OCI-LY3 (cell line): ENCODE measurements around the gene NDRG3.

ENCODE experiments used
- H2AFZ ChIP-seq: fragments of 200-600, 300-600 bp; shearing (Covaris generic); 2 replicates; pipeline ENCODE4 v1.6.0; 2014; ENCODE audit warnings: antibody characterized with exemption, low read depth, low read length
- H3K27ac ChIP-seq: fragments of 200-600, 300-600 bp; sonication (generic); 2 replicates; pipeline ENCODE4 v1.5.1; 2014; ENCODE audit warnings: mild to moderate bottlenecking, low read length, moderate library complexity, mixed read lengths
- H3K27me3 ChIP-seq: fragments of 200-600, 300-600 bp; sonication (generic); 2 replicates; pipeline ENCODE4 v1.6.1; 2014; ENCODE audit warnings: low read depth, low read length, mixed read lengths
- H3K36me3 ChIP-seq: fragments of 200-600, 300-600 bp; sonication (generic); replicated peaks from 2 replicates; pipeline ENCODE3; 2014; ENCODE audit warnings: low read depth, low read length, mixed read lengths
- H3K4me1 ChIP-seq: fragments of 300-600, 200-600 bp; sonication (generic); 2 replicates; pipeline ENCODE4 v1.6.1; 2014; ENCODE audit warnings: low read length, mixed read lengths
- H3K4me2 ChIP-seq: fragments of 200-600, 300-600 bp; sonication (generic); 2 replicates; pipeline ENCODE4 v1.6.1; 2014; ENCODE audit warnings: low read length, mixed read lengths
- H3K4me3 ChIP-seq: fragments of 300-600, 200-600 bp; sonication (generic); 2 replicates; pipeline ENCODE4 v1.5.1; 2014; ENCODE audit warnings: antibody characterized with exemption, mild to moderate bottlenecking, low read length, moderate library complexity
- H3K79me2 ChIP-seq: fragments of 300-600, 200-600 bp; shearing (Covaris generic); 2 replicates; pipeline ENCODE4 v1.6.1; 2014; ENCODE audit warnings: mild to moderate bottlenecking, low read length, mixed read lengths
- H3K9ac ChIP-seq: fragments of 300-600, 200-600 bp; shearing (Covaris generic); 2 replicates; pipeline ENCODE4 v1.6.0; 2014; ENCODE audit warnings: mild to moderate bottlenecking, low read length, moderate library complexity
- H3K9me3 ChIP-seq: fragments of 200-600, 300-600 bp; shearing (Covaris generic); 2 replicates; pipeline ENCODE4 v1.6.1; 2014; ENCODE audit warnings: low read length, mixed read lengths; ENCODE audit not compliant: insufficient read depth
- H4K20me1 ChIP-seq: fragments of 200-600, 300-600 bp; sonication (generic); 2 replicates; pipeline ENCODE4 v1.6.1; 2016; ENCODE audit warnings: low read length, mixed read lengths; ENCODE audit not compliant: insufficient read depth
- EZH2phosphoT487 ChIP-seq: fragments of 200-600 bp; shearing (Covaris generic); IDR thresholded peaks from 2 replicates; pipeline ENCODE4 v1.6.1; 2018; ENCODE audit warnings: antibody characterized with exemption, mixed run types, low read depth
- TF ChIP-seq, protein P1 (sequence below): fragments of 200-600, 300-600 bp; sonication (generic); IDR thresholded peaks from 2 replicates; pipeline ENCODE4 v1.5.1; 2014; ENCODE audit warnings: antibody characterized with exemption, low read length, low read depth

The NDRG3 gene

DNA sequence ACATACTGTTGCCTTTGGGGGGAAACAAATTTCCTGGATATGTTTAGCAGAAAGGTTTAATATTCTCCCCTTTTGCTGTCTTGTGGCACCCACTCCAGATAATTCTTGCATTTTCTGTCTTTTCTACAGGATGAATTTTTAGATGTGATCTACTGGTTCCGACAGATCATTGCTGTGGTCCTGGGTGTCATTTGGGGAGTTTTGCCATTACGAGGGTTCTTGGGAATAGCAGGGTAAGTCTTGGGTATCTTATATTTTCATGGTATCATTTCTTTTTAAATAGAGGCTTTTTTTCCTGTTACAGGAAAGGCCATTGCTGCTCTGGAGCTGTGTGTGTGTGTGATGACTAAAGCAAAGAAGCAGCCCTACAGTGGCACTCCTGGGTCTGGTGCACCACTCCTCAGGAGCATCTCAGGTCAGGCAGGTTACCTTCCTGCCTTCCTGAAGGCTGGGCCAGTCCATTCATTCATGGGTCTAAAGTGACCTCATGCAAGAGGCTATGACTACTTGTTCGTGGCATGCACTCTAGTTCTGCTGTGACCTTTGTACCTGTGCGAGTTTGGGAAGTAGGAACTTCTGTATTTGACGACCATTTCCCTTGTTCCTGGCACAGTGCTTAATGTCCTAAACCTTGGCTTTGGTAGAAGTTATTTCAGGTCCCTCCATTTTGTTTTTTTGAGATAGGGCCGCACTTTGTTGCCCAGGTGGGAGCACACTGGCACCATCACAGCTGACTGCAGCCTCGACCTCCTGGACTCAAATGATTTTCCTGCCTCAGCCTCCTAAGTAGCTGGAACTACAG, 138.1 kb downstream of the NDRG3 start:
- H4K20me1 ChIP-seq: peaks cover 12% of the 10 kb centered on the region
- H3K27ac ChIP-seq: 0 out of 2 replicates have a peak overlapping the region, but pooled peaks have one; percentile 8
- no peaks in the 10 kb centered on the region for H3K27me3 ChIP-seq
- peak overlapping the region; percentile 86 for H3K4me3 ChIP-seq
- H3K9ac ChIP-seq: no peak overlapping the region
- H3K9me3 ChIP-seq: no peaks in the 10 kb centered on the region
- peaks cover 23% of the 10 kb centered on the region for H3K4me1 ChIP-seq
- no peak overlapping the region for H2AFZ ChIP-seq
- peak overlapping the region; percentile 93 for H3K4me2 ChIP-seq
- H3K36me3 ChIP-seq: peaks cover 37% of the 10 kb centered on the region
- H3K79me2 ChIP-seq: peaks cover 45% of the 10 kb centered on the region
- TF ChIP-seq EZH2phosphoT487: no peak

DNA sequence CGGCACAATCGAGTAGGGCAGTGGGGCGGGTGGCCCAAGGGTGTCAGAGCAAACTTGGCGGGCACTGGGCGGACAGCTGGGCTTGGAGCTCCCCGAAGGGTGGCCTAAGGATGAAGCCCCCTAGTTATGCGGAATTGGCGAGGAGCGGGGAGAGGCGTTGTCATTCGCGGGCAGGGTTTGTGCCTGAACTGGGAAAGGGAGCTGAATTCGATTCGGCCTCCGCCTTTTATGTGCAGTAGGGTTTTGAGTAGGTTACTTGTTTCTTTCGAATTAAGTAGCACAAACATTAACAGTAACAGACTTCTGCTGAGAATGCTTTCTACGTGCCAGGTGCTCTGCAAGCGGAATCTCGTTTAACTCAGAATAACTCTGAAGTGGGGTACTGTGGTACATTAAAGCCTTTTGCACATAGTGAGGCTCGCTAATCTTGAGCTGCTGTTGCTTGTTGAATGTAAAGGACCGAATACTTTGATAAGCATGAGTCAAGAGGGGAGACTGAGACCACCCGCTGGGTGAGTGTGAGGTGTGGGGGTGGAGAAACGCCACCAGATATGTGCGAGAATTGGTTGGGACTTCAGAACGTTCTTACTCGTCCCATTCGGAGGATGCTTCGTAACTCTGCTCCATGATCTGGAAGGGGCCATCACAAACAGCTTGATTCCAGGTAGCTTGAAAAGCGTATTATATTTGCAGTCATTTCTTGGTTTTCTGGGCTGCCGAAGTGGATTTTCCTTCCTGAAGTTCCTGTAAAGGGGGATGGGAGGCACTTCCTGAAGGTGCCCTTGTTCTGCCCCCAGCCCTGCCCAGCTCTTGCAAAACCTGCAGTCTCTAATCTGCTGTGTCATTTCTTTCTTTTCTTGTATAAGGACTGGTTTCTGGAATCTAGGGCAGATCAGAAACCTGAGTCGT, 139.5 kb downstream of the NDRG3 start:
- Histone ChIP-seq H3K27me3 (no peaks in the 10 kb centered on the region), H3K4me3 (peak overlapping the region; percentile 86), H3K9ac (peak overlapping the region; percentile 84), H3K4me1 (peaks cover 28% of the 10 kb centered on the region), H3K4me2 (peak overlapping the region; percentile 93), H3K36me3 (peaks cover 24% of the 10 kb centered on the region), H3K79me2 (peaks cover 39% of the 10 kb centered on the region), H3K9me3 (no peaks in the 10 kb centered on the region), H4K20me1 (peaks cover 12% of the 10 kb centered on the region), H2AFZ (no peak overlapping the region), H3K27ac (peak overlapping the region; percentile 57)
- no peak for TF ChIP-seq EZH2phosphoT487
- TF ChIP-seq, protein P1, sequence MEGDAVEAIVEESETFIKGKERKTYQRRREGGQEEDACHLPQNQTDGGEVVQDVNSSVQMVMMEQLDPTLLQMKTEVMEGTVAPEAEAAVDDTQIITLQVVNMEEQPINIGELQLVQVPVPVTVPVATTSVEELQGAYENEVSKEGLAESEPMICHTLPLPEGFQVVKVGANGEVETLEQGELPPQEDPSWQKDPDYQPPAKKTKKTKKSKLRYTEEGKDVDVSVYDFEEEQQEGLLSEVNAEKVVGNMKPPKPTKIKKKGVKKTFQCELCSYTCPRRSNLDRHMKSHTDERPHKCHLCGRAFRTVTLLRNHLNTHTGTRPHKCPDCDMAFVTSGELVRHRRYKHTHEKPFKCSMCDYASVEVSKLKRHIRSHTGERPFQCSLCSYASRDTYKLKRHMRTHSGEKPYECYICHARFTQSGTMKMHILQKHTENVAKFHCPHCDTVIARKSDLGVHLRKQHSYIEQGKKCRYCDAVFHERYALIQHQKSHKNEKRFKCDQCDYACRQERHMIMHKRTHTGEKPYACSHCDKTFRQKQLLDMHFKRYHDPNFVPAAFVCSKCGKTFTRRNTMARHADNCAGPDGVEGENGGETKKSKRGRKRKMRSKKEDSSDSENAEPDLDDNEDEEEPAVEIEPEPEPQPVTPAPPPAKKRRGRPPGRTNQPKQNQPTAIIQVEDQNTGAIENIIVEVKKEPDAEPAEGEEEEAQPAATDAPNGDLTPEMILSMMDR: no peak

DNA sequence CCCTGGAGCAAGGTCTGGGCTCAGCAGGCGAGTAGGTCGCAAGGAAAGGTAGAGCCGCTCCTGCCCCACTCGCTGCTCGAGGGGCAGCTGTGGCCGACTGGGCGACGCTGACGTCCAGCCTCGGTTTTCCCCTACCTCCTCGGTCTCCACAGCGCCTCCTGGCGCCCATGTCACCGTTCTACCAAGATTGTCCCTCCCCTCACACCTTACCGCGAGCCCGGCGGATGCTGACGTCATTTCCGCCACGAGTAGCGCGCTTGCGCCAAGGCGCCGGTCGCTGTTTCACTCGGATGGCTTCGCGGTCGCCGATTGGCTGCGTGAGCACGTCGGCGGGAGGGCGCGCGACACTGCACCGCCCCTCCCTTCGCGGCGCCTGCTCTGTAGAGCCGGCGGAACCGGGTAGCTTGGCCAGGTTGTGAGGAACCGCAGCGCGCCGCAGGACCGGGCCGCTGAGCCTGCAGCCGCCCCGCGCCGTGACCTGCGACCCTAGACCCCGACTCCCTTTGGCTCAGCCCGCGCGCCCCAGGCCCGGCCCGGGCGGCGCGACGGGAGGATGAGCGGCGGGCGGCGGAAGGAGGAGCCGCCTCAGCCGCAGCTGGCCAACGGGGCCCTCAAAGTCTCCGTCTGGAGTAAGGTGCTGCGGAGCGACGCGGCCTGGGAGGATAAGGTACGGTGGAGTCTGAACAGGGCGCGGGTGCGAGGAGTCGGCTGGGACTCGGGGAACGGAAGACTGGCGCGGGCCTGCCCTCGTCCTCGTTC, 140.3 kb downstream of the NDRG3 start, which contains the start of gene RAB5IF:
TSS of gene RAB5IF (plus strand) at position 381 of the 759 bp plus-strand sequence. CDS start at position 554, 173 bp downstream.
- H3K79me2 ChIP-seq: peaks cover 39% of the 10 kb centered on the region
- H2AFZ ChIP-seq: peak within 1 kb of the TSS; percentile 5; the same call in 1 of the 2 replicates
- H3K4me1 ChIP-seq: peaks cover 33% of the 10 kb centered on the region
- H3K36me3 ChIP-seq: peaks cover 18% of the 10 kb centered on the region
- peaks cover 12% of the 10 kb centered on the region for H4K20me1 ChIP-seq
- peak within 1 kb of the TSS; percentile 89 for H3K27ac ChIP-seq
- peak within 1 kb of the TSS; percentile 93 for H3K4me2 ChIP-seq
- H3K4me3 ChIP-seq: peak within 1 kb of the TSS; percentile 86
- H3K27me3 ChIP-seq: no peaks in the 10 kb centered on the region
- peak within 1 kb of the TSS; percentile 84 for H3K9ac ChIP-seq
- no peak for TF ChIP-seq EZH2phosphoT487
- TF ChIP-seq, protein P1: peak; percentile 94
- no peaks in the 10 kb centered on the region for H3K9me3 ChIP-seq

DNA sequence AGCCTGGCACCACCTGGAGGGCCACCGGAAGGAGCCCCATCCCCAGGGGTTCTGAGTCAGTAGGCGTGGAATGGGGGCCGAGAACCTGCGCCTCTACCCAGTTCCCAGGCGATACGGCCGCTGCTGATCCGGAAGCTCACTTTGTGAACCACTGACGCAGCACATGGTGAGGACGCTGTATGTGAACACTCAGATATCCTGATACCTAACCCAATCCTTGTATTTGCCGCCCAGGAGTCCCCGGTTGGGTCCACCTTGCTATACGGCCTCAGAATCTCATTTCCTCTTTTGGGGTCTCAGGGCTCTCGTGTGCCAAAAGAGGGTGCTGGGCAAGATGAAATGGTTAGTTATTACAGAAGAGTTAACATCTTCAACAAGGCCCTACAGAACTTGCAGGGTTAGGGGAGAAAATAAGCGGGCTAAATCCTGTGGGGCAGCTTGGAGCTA, 140.9 kb downstream of the NDRG3 start:
- Histone ChIP-seq H3K79me2 (peaks cover 39% of the 10 kb centered on the region), H3K4me2 (peak overlapping the region; percentile 73), H3K4me1 (peaks cover 39% of the 10 kb centered on the region), H4K20me1 (peaks cover 12% of the 10 kb centered on the region), H3K9me3 (no peaks in the 10 kb centered on the region), H3K36me3 (peaks cover 17% of the 10 kb centered on the region), H3K27me3 (no peaks in the 10 kb centered on the region), H3K4me3 (peak overlapping the region; percentile 71), H3K9ac (peak overlapping the region; percentile 80), H2AFZ (peak overlapping the region; percentile 5; the same call in 1 of the 2 replicates), H3K27ac (peak overlapping the region; percentile 89)
- TF ChIP-seq, protein P1: no peak
- TF ChIP-seq EZH2phosphoT487: no peak
